ENCODE results near the gene PIKFYVE.
"Not testable (repeated sequence)": the region's sequence is repeated elsewhere in the genome, so short reads cannot be mapped to it uniquely, and the experiment has no call there.

PIKFYVE gene
- 71.9 to 188 (median 115) reads per million in 18 experiments for total RNA-seq

GRCh38 chr2:208265801-208266552 lies at the start of gene PIKFYVE:
TSS of gene PIKFYVE (plus strand) at chr2:208266255. CDS start at chr2:208271520, 5,265 bp downstream.
- DNase-seq = peak; percentile 98

GRCh38 chr2:208221873-208222272 lies 44.2 kb upstream of the PIKFYVE start:
- not testable (repeated sequence) for DNase-seq

- DNase-seq = no peak
These were observed 43.7 kb upstream of the PIKFYVE start for GRCh38 chr2:208222351-208222750.

DNA sequence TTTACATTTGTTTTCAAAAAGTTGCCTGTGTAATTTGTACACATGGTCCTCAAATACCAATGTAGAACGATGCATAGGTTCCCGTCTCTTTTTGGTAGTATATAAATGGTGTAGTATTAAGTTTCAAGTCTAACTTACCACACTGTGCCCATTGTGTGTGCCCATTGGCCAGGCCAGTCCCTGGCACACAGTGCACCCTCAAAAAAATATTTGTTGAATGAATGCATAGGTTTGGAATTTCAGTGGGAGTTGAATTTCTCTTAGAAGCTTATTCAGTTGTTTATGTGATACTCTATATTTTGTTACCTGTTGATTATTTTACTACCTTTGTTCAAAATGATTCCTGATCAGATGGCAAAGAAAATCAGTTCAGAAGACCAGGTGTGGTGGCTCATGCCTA lies 41.3 kb upstream of the PIKFYVE start:
- DNase-seq = no peak

DNA sequence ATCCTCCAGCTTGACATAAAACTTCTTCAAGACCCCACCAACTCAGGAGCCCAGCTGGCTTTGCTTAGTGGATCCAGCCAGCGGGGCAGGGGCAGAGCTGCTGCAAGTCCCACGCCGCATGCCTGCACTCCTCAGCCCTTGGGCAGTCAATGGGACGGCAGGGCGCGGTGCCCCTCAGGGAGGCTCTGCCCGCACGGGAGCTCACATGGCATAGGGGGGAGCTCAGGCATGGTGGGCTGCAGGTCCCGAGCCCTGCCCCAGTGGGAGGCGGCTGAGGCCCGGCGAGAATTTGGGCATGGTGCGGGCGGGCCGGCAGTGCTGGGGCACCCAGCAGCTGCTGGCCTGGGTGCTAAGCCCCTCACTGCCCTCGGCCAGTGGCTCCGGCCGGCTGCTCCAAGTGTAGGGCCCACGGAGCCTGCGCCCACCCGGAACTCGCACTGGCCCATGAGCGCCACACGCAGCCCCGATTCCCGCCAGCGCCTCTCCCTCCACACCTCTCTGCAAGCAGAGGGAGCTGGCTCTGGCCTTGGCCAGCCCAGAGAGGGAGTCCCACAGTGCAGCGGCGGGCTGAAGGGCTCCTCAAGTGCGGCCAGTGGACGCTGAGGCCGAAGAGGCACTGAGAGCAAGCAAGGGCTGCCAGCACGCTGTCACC lies 38.3 kb upstream of the PIKFYVE start:
- no peak for DNase-seq

- no peak for DNase-seq
These were observed 37.6 kb upstream of the PIKFYVE start for GRCh38 chr2:208228476-208228875.

- DNase-seq = no peak
These were observed 31.3 kb upstream of the PIKFYVE start for GRCh38 chr2:208234786-208235185.

DNA sequence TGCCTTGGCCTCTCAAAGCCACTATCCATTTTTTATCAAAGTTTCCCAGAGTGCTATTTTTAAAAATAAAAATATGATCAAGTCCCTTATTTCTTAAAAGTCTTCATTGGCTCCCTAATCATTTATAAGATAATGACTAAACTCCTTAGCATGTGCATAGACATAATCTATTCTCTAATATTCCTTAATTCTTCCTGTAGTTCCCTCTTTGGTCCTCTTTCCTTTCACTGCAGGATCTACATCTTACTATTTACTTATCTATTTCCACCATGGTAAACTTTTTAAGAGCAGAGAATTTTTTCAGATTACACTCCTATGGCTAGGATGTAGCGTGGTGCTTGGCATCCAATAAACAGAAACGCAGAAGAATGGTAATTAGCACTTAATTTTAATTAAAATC lies 30.2 kb upstream of the PIKFYVE start:
- no peak for DNase-seq

DNA sequence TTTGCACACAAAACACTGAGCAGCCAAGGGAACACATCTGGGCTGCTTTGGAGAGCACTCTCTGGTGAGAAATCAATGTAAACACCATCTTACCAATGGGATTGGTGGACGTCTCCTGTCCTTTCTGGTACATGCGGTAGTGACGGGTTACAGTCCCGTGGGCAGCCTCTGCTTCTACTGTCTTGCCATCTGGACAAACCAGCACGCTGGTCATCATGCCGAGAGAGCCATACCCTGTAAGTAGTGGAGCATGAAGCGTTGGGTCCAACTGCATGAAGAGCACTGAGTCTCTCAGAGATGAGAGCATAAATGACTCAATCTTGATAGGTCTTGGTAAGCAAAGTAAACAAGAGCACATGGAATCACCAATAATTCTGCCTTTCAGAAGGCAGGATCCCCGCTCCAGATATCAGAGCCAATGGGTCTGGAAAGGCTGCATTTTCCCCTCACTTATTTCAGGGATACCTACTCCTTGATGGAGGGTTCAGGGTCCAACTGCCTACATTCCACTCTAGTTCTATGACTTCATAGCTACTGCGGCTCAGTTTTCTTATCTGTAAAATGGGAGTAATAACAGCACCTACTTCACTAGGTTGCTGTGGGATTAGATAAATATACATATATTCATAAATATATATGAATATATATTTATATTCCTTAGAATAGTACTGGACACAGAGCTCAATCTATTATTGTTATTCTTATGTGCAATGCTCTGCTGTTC lies 26.1 kb upstream of the PIKFYVE start:
- no peak for DNase-seq

- no peak for DNase-seq
These were observed 25.3 kb upstream of the PIKFYVE start for GRCh38 chr2:208240619-208241209.

DNA sequence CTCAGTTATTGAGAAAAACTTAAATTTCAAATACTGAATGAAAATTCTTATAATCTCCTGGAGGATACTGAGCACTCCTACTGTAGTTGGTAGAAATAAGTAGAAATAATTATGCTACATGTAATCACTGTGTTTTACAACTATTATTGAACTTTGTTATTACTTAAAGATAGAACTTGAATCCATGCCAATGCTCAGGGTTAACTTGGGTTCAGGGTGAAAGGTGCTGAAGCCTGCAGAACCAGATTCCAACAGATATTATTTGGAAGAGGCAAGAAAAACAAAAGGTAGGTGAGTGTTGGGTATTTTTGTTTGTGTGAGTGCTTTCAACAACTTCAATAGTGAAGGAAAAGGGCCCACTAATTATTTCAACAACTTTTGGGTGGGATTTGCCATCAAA lies 21.6 kb upstream of the PIKFYVE start:
- DNase-seq = no peak

- DNase-seq = peak in 1 of 2 donors; percentile 40
These were observed 20.3 kb upstream of the PIKFYVE start for GRCh38 chr2:208245746-208246145.

DNA sequence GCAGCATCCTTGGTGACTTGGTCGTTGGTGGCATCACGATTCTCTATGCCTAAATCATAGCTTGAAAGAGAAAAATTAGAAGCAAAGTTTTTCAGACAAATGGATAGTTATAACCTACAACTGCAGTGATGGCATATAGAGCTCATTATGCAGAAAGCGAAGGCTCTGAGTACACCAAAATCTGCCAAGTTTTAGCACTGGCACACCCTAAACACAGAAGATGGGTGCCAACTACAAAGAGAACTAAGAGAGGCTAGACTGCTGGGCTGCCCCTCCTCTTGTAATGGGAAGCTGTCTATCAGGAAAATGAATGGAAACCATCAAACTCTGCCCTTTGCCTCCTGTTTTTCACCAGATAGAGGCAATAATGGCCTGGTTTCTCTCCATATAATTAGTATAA lies 17.5 kb upstream of the PIKFYVE start:
- no peak for DNase-seq

DNA sequence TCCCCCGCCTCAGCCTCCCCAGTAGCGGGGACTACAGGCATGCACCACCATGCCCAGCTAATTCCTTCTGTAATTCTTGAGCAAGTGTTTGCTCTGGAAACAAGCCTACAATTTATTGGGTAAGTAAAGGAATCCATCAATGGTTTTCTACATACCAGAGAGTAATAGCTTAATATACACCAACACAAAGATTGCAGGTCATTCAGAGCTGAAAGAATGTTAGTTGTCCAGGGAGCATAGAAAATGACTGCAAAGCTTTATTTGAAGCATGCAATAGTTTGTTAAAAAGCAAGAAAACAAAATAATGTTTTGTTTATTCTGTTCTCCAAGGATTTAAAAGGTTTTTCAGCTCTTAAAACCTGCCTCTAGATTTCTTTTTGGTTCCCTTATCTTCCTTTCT lies 16.8 kb upstream of the PIKFYVE start:
- no peak for DNase-seq

DNA sequence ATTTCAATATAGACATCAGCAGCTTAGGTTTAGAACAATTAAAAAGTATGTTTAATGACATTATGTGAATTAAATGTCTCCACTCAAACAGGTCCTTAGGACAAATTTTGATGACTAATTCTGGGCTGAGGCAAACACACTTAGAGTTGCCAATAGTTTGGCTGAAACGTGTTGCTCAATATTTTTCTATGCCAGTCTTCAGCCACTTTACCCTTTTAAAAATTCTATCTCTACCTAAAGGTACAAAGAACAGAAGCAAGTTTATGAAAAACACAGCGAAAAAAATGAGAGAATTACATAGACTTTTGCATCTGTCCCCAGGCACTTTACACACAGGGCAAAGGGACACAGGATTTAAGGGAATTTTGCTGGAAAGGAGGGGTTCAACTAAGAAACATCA lies 15.7 kb upstream of the PIKFYVE start:
- DNase-seq = peak; percentile 33 to 51

GRCh38 chr2:208251098-208251497 lies 15.0 kb upstream of the PIKFYVE start:
- no peak for DNase-seq

GRCh38 chr2:208252716-208253492 lies 13.2 kb upstream of the PIKFYVE start:
- DNase-seq = peak in 1 of 2 donors; percentile 48

DNA sequence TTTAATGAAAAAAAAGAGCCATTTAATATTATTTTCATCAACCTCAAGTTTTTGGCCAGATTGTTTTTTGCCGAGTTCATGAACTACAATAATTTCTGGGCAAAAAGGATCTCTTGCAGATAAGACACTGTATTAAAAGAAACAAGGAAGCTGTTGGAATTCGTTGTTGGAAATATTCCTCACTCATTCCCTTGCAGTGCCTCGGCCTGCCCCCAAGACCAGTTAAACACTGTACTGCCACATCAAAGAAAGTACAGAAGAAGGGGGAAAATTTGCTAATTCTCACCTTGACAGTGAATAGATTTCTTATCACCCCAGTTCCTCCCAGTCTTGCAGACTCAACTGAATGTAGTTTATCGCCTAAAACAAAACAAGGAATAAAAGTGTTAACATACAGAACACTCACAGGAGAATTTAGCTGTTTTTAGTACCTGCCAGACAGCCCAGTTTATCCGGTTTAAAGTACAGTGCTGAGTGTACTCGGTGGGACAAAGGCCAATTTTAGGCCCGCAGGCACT lies 12.4 kb upstream of the PIKFYVE start:
- DNase-seq = no peak

- DNase-seq = peak; percentile 80 to 85
These were observed 11.8 kb upstream of the PIKFYVE start for GRCh38 chr2:208254118-208254870.

DNA sequence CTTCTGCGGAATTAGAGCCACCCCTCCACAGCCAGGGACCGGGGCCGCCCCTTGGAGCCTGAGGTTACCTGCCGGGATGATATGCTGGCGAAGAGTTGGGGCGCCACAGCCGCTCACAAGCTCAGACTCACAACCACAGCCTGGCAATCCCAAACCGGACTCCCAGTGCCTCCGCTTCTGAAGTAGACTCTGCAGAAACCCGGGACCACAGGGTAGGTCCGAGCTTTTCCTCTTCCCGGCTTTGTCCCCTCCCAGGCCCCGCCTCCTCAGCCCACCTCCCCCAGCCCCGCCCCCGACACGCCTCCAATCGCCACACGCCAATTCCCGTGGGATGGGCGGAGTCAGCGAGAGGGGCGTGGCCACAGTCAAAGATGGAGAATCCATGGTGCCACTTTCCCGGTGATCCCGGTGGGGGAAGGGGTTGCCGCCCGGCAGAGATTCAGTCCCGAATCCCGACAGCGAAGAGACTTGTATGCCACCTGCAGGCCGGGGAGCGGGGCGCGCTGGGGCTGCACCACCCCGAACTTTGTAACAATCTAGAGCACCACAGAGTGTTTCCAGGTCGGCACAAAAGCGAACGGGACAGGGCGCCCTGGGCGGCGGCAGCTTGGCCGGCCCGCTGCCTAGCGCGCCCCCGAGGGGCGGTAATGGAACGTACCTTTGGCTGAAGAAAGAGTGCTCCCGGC lies 11.0 kb upstream of the PIKFYVE start, which contains the start of gene IDH1:
Gene IDH1 (minus strand): TSS at position 201 of the 686 bp plus-strand sequence. CDS start 3,520 bp downstream, outside the sequence.
- DNase-seq = peak; percentile 93 to 95
